B cell (primary cell): ENCODE data around the gene PDE11A.

Source experiments
- EZH2 ChIP-seq: IDR thresholded peaks from 2 replicates; pipeline ENCODE4 v1.6.1; 2012; ENCODE audit warnings: borderline replicate concordance, low read depth, mild to moderate bottlenecking, moderate library complexity, low read length; ENCODE audit not compliant: insufficient read depth, poor library complexity, severe bottlenecking
- TF ChIP-seq, protein P1 (sequence below): fragments of 200-600 bp; IDR thresholded peaks from one replicate; pipeline ENCODE4 v1.8.0; 2022; ENCODE audit warnings: antibody characterized with exemption, mild to moderate bottlenecking

DNA sequence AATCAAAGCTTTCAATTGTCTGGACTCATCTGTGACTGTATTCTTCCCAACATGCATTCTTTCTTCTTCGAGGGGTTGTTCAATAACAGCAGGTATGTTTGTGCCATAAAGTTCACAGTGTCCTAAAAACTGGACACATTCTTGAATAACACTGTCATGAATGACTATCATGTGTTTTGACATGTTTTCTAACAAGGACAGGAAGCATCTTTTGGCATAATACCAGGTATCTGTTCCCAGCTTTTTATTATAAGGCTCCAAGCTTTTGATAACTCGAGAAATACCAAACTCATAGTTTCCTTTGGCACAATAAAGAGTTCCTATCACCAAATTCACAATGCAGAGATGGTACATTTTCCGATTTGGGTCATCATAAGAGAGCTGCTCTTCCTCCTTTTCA is 455.8 kb downstream of the PDE11A start:
- TF ChIP-seq, protein P1, sequence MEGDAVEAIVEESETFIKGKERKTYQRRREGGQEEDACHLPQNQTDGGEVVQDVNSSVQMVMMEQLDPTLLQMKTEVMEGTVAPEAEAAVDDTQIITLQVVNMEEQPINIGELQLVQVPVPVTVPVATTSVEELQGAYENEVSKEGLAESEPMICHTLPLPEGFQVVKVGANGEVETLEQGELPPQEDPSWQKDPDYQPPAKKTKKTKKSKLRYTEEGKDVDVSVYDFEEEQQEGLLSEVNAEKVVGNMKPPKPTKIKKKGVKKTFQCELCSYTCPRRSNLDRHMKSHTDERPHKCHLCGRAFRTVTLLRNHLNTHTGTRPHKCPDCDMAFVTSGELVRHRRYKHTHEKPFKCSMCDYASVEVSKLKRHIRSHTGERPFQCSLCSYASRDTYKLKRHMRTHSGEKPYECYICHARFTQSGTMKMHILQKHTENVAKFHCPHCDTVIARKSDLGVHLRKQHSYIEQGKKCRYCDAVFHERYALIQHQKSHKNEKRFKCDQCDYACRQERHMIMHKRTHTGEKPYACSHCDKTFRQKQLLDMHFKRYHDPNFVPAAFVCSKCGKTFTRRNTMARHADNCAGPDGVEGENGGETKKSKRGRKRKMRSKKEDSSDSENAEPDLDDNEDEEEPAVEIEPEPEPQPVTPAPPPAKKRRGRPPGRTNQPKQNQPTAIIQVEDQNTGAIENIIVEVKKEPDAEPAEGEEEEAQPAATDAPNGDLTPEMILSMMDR, result no peak
- TF ChIP-seq EZH2, result no peak
